ENCODE measurements around the gene OLFM2.

DNA sequence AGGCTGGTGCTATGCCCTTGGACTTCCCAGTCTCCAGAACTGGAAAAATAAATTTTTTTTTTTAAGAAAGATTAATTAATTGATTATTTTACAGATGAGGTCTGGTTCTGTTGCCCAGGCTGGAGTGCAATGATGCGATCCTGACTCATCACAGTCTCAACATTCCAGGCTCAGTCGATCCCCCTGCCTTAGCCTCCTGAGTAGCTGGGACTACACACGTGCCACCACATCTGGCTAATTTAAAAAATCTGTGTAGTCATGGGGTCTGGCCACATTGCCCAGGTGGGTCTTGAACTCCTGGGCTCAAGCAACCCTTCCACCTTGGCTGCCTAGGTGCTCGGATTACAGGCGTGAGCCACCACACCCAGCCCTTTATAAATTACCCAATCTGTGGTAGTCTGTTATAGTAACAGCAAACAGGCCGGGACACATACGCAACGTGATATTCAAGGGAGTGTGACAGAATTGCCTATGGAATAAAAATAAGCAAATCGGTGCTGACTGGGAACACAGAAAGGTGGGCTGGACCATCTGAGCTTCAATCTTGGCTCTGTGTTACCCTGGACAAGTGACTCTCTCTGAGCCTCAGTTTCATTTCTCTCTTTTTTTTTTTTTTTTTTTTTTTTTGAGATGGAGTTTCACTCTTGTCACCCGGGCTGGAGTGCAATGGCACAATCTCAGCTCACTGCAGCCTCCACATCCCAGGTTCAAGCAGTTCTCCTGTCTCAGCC lies 58.4 kb downstream of the OLFM2 start:
- TF ChIP-seq CREB1 (IDR thresholded peaks at IDR 0.05; ENCODE audit: low read depth) (no peak), TEAD4 (IDR thresholded peaks at IDR 0.05) (no peak), NFIC (IDR thresholded peaks at IDR 0.05) (no peak), FOXM1 (IDR thresholded peaks at IDR 0.05; ENCODE audit: borderline replicate concordance, low read depth) (no peak), ZBTB7A (IDR thresholded peaks at IDR 0.05; ENCODE audit: low read depth) (no peak), EP300 (IDR thresholded peaks at IDR 0.05; ENCODE audit: borderline replicate concordance) (no peak), TAF1 (IDR thresholded peaks at IDR 0.05; ENCODE audit: low read depth) (no peak), CEBPB (IDR thresholded peaks at IDR 0.05) (no peak), EGR1 (IDR thresholded peaks at IDR 0.05) (no peak)
- TF ChIP-seq, protein P1, sequence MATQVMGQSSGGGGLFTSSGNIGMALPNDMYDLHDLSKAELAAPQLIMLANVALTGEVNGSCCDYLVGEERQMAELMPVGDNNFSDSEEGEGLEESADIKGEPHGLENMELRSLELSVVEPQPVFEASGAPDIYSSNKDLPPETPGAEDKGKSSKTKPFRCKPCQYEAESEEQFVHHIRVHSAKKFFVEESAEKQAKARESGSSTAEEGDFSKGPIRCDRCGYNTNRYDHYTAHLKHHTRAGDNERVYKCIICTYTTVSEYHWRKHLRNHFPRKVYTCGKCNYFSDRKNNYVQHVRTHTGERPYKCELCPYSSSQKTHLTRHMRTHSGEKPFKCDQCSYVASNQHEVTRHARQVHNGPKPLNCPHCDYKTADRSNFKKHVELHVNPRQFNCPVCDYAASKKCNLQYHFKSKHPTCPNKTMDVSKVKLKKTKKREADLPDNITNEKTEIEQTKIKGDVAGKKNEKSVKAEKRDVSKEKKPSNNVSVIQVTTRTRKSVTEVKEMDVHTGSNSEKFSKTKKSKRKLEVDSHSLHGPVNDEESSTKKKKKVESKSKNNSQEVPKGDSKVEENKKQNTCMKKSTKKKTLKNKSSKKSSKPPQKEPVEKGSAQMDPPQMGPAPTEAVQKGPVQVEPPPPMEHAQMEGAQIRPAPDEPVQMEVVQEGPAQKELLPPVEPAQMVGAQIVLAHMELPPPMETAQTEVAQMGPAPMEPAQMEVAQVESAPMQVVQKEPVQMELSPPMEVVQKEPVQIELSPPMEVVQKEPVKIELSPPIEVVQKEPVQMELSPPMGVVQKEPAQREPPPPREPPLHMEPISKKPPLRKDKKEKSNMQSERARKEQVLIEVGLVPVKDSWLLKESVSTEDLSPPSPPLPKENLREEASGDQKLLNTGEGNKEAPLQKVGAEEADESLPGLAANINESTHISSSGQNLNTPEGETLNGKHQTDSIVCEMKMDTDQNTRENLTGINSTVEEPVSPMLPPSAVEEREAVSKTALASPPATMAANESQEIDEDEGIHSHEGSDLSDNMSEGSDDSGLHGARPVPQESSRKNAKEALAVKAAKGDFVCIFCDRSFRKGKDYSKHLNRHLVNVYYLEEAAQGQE (IDR thresholded peaks at IDR 0.05; ENCODE audit: low read depth), result no peak
- TF ChIP-seq, protein P2, sequence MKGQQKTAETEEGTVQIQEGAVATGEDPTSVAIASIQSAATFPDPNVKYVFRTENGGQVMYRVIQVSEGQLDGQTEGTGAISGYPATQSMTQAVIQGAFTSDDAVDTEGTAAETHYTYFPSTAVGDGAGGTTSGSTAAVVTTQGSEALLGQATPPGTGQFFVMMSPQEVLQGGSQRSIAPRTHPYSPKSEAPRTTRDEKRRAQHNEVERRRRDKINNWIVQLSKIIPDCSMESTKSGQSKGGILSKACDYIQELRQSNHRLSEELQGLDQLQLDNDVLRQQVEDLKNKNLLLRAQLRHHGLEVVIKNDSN (IDR thresholded peaks at IDR 0.05), result no peak

All from Ishikawa (cell line).